K562 (cell line): ENCODE results near the gene SMIM35. TPM values are rescaled to one million over a fixed set of nuclear protein-coding genes. Genes with fewer than 3 reads are reported as not detected.

Source experiments
- AFF4 ChIP-seq: sonication (generic); formaldehyde crosslinking; IDR thresholded peaks from 2 replicates; pipeline ENCODE4 v1.8.0; 2023; ENCODE audit warnings: mild to moderate bottlenecking, missing genetic modification reagents
- ETV5 ChIP-seq: sonication (generic); formaldehyde crosslinking; IDR thresholded peaks from 2 replicates; pipeline ENCODE4 v1.4.0; 2020; ENCODE audit warnings: low read depth, mild to moderate bottlenecking, missing genetic modification reagents
- MEF2A ChIP-seq: IDR thresholded peaks from 2 replicates; pipeline ENCODE4 v1.6.1; 2011; ENCODE audit warnings: low read depth, mild to moderate bottlenecking, low read length, moderate library complexity; ENCODE audit not compliant: control insufficient read depth
- NFYB ChIP-seq: IDR thresholded peaks from 2 replicates; pipeline ENCODE4 v1.6.1; 2011; ENCODE audit warnings: mild to moderate bottlenecking, moderate library complexity; ENCODE audit not compliant: insufficient read length; ENCODE audit errors: extremely low read depth
- NKRF ChIP-seq: fragments of 450-650 bp; IDR thresholded peaks from 2 replicates; pipeline ENCODE4 v1.6.1; 2016; ENCODE audit warnings: borderline replicate concordance
- RBM17 ChIP-seq: fragments of 200-400 bp; formaldehyde crosslinking; IDR thresholded peaks from 2 replicates; pipeline ENCODE4 v1.6.1; 2017; ENCODE audit warnings: low read depth, mild to moderate bottlenecking, low read length, borderline replicate concordance
- WHSC1 ChIP-seq: IDR thresholded peaks from one replicate; pipeline ENCODE4 v1.6.1; 2012; ENCODE audit warnings: low read length, control low read depth, inconsistent platforms
- ZNF24 ChIP-seq: fragments of 450-650 bp; IDR thresholded peaks from 2 replicates; pipeline ENCODE4 v1.6.1; 2016
- ZNF444 ChIP-seq: fragments of 250-450 bp; sonication (Bioruptor Pico); IDR thresholded peaks from 2 replicates; pipeline ENCODE4 v1.4.0; 2020; ENCODE audit warnings: mild to moderate bottlenecking, moderate library complexity
- ZNF449 ChIP-seq: fragments of 250-450 bp; sonication (Bioruptor Pico); IDR thresholded peaks from 2 replicates; pipeline ENCODE4 v1.8.0; 2022; ENCODE audit warnings: moderate library complexity, mild to moderate bottlenecking, inconsistent platforms
- ZNF830 ChIP-seq: fragments of 250-450 bp; sonication (Bioruptor Pico); IDR thresholded peaks from 2 replicates; pipeline ENCODE4 v1.5.0; 2021; ENCODE audit warnings: mild to moderate bottlenecking
- polyA plus RNA-seq, 8 experiments: library from polyadenylated mRNA; depleted of rRNA in 4 of 8; stranded (reverse) in 5 of 8; unstranded in 3 of 8; fragments of >200 nt; fragmentation: Nextera tagmentation in 2 of 8; fragmentation: Illumina TruSeq in 1 of 8; extraction: Ambion mirVana in 2 of 8; extraction: Trizol in 1 of 8; gene quantifications; 2 replicates each; pipeline versions ENCODE4 v1.2.1 to v1.2.3, GENCODE V29; 2011 to 2014; ENCODE audit warnings: inconsistent platforms in 1 of 8, missing spikeins in 1 of 8
- total RNA-seq, 7 experiments: library from RNA; depleted of rRNA in 6 of 7; stranded (reverse); fragments of >200 nt in 6 of 7; fragmentation: Illumina TruSeq in 2 of 7; extraction: Trizol in 2 of 7; gene quantifications; 2 replicates each; pipeline versions ENCODE4 v1.2.1 to v1.2.3, GENCODE V29; 2011 to 2021; ENCODE audit warnings: low replicate concordance in 1 of 7
- TF ChIP-seq, protein P1 (sequence below), 2 experiments: fragments of 450-650 bp; IDR thresholded peaks; 2 replicates each; pipeline ENCODE4 v1.6.1; 2016
- TF ChIP-seq, protein P2 (sequence below), 3 experiments: IDR thresholded peaks in 2 of 3; conservative IDR thresholded peaks in 1 of 3; 2 replicates each; pipeline ENCODE4 v1.5.1; 2011 to 2012; ENCODE audit warnings: low read length in 3 of 3, mild to moderate bottlenecking in 3 of 3, control low read depth in 2 of 3, improper control_type of control experiment in 1 of 3, inconsistent platforms in 1 of 3, low read depth in 1 of 3, mixed read lengths in 1 of 3, moderate library complexity in 1 of 3; ENCODE audit not compliant: insufficient read depth in 2 of 3
- TF ChIP-seq, protein P3 (sequence below): fragments of 250-450 bp; sonication (Bioruptor Pico); IDR thresholded peaks from 2 replicates; pipeline ENCODE4 v1.8.0; 2021; ENCODE audit warnings: mild to moderate bottlenecking, moderate library complexity

The SMIM35 gene
- total and polyA plus RNA-seq, 9 of the 15 experiments (the other 6 are each of a cell fraction or from before 2014, with no cell fraction given): 0.03 TPM; not detected in 7

GRCh38 chr11:117959438-117960149, 127.2 kb downstream of the SMIM35 start (continued):
- TF ChIP-seq, protein P1, sequence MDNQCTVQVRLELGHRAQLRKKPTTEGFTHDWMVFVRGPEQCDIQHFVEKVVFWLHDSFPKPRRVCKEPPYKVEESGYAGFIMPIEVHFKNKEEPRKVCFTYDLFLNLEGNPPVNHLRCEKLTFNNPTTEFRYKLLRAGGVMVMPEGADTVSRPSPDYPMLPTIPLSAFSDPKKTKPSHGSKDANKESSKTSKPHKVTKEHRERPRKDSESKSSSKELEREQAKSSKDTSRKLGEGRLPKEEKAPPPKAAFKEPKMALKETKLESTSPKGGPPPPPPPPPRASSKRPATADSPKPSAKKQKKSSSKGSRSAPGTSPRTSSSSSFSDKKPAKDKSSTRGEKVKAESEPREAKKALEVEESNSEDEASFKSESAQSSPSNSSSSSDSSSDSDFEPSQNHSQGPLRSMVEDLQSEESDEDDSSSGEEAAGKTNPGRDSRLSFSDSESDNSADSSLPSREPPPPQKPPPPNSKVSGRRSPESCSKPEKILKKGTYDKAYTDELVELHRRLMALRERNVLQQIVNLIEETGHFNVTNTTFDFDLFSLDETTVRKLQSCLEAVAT (IDR thresholded peaks at IDR 0.05): no peak
- TF ChIP-seq RBM17 (no peak), NFYB (no peak), WHSC1 (no peak), ETV5 (CRISPR knock-in tag) (no peak), AFF4 (no peak), NKRF (no peak), ZNF444 (CRISPR knock-in tag) (no peak), ZNF830 (CRISPR knock-in tag) (no peak), ZNF24 (no peak), MEF2A (no peak), ZNF449 (CRISPR knock-in tag) (no peak)
- TF ChIP-seq, protein P2, sequence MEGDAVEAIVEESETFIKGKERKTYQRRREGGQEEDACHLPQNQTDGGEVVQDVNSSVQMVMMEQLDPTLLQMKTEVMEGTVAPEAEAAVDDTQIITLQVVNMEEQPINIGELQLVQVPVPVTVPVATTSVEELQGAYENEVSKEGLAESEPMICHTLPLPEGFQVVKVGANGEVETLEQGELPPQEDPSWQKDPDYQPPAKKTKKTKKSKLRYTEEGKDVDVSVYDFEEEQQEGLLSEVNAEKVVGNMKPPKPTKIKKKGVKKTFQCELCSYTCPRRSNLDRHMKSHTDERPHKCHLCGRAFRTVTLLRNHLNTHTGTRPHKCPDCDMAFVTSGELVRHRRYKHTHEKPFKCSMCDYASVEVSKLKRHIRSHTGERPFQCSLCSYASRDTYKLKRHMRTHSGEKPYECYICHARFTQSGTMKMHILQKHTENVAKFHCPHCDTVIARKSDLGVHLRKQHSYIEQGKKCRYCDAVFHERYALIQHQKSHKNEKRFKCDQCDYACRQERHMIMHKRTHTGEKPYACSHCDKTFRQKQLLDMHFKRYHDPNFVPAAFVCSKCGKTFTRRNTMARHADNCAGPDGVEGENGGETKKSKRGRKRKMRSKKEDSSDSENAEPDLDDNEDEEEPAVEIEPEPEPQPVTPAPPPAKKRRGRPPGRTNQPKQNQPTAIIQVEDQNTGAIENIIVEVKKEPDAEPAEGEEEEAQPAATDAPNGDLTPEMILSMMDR (IDR thresholded peaks at IDR 0.05 in 2 of 3, conservative IDR thresholded peaks at IDR 0.05 in 1 of 3; ENCODE audit: insufficient read depth in 2 of 3, low read depth in 1 of 3, low read length in 3 of 3): no peak
- TF ChIP-seq, protein P3, sequence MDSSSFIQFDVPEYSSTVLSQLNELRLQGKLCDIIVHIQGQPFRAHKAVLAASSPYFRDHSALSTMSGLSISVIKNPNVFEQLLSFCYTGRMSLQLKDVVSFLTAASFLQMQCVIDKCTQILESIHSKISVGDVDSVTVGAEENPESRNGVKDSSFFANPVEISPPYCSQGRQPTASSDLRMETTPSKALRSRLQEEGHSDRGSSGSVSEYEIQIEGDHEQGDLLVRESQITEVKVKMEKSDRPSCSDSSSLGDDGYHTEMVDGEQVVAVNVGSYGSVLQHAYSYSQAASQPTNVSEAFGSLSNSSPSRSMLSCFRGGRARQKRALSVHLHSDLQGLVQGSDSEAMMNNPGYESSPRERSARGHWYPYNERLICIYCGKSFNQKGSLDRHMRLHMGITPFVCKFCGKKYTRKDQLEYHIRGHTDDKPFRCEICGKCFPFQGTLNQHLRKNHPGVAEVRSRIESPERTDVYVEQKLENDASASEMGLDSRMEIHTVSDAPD (CRISPR knock-in tag): no peak
